H7 (cell line): ENCODE results near the gene DUSP2. TPM values are rescaled to one million over a fixed set of nuclear protein-coding genes. Genes with fewer than 3 reads are reported as not detected.
A peak's percentile ranks its signal among the peaks of the same experiment; 100 is the strongest.

Experiments
- DNase-seq: peaks from one replicate; pipeline ENCODE4 v3.0.0; 2012
- H3K27me3 ChIP-seq: 2 replicates; pipeline ENCODE4 v1.6.0; 2011; ENCODE audit warnings: mild to moderate bottlenecking, low read length; ENCODE audit not compliant: control insufficient read depth, insufficient read depth
- H3K36me3 ChIP-seq: replicated peaks from 2 replicates; pipeline ENCODE4 v1.5.1; 2011; ENCODE audit warnings: low read length; ENCODE audit not compliant: control insufficient read depth, insufficient read depth
- H3K4me3 ChIP-seq: 2 replicates; pipeline ENCODE4 v1.5.1; 2011; ENCODE audit warnings: low read depth, mild to moderate bottlenecking, control low read depth, low read length, moderate library complexity; ENCODE audit not compliant: insufficient read depth
- total RNA-seq: library from RNA; depleted of rRNA; stranded (reverse); fragments of >200 nt; shearing (Covaris generic); gene quantifications from 2 replicates; pipeline ENCODE4 v1.2.3, GENCODE V29; 2014

DUSP2 gene
- total RNA-seq, 1 experiment from 2014 or later = 3.6 TPM

GRCh38 chr2:96120091-96120720 is 25.0 kb downstream of the DUSP2 start:
- H3K36me3 ChIP-seq = no peaks in the 10 kb centered on the region
- H3K27me3 ChIP-seq = peaks cover 26% of the 10 kb centered on the region
- no peak overlapping the region for H3K4me3 ChIP-seq
- DNase-seq = no peak

DNA sequence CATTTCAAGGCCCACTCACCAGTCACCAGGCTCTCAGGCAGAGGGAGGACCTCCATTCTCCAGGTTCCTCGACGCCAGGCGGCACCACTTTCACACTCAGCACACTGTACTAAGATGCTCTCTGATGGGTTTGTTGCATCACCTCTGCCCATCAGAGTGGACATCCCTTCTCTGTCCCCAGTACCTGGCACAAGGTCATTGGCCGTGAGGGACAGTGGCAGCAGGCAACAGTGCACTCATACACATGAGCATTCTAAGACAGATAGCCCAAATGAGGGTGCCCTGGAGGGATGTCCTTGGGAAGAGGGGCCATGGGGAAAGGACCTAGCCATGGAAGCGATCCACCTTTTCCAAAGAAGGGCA is 25.9 kb downstream of the DUSP2 start:
- Histone ChIP-seq H3K4me3 (no peak overlapping the region), H3K36me3 (no peaks in the 10 kb centered on the region), H3K27me3 (peaks cover 31% of the 10 kb centered on the region)
- DNase-seq = no peak

GRCh38 chr2:96118698-96119388 is 26.4 kb downstream of the DUSP2 start:
- Histone ChIP-seq H3K4me3 (no peak overlapping the region), H3K27me3 (peaks cover 33% of the 10 kb centered on the region), H3K36me3 (no peaks in the 10 kb centered on the region)
- no peak for DNase-seq

GRCh38 chr2:96117701-96118588 is 27.3 kb downstream of the DUSP2 start:
- DNase-seq = peak; percentile 84
- Histone ChIP-seq H3K27me3 (peaks cover 33% of the 10 kb centered on the region), H3K36me3 (no peaks in the 10 kb centered on the region), H3K4me3 (no peak overlapping the region)

- peak; percentile 98 for DNase-seq
- H3K4me3 ChIP-seq = peak overlapping the region; percentile 61
- peaks cover 33% of the 10 kb centered on the region for H3K27me3 ChIP-seq
- H3K36me3 ChIP-seq = no peaks in the 10 kb centered on the region
Observed at GRCh38 chr2:96116879-96117533, 28.2 kb downstream of the DUSP2 start.

GRCh38 chr2:96116424-96116878 is 28.8 kb downstream of the DUSP2 start, which contains the start of gene ADRA2B:
ADRA2B (minus strand) TSS chr2:96116571; CDS start chr2:96116149, 422 bp downstream.
- peak within 1 kb of the TSS; percentile 61 for H3K4me3 ChIP-seq
- peaks cover 31% of the 10 kb centered on the region for H3K27me3 ChIP-seq
- peak; percentile 99 for DNase-seq
- no peaks in the 10 kb centered on the region for H3K36me3 ChIP-seq

GRCh38 chr2:96115631-96116423 is 29.4 kb downstream of the DUSP2 start:
- no peaks in the 10 kb centered on the region for H3K36me3 ChIP-seq
- peak overlapping the region; percentile 61 for H3K4me3 ChIP-seq
- peaks cover 31% of the 10 kb centered on the region for H3K27me3 ChIP-seq
- no peak for DNase-seq

DNA sequence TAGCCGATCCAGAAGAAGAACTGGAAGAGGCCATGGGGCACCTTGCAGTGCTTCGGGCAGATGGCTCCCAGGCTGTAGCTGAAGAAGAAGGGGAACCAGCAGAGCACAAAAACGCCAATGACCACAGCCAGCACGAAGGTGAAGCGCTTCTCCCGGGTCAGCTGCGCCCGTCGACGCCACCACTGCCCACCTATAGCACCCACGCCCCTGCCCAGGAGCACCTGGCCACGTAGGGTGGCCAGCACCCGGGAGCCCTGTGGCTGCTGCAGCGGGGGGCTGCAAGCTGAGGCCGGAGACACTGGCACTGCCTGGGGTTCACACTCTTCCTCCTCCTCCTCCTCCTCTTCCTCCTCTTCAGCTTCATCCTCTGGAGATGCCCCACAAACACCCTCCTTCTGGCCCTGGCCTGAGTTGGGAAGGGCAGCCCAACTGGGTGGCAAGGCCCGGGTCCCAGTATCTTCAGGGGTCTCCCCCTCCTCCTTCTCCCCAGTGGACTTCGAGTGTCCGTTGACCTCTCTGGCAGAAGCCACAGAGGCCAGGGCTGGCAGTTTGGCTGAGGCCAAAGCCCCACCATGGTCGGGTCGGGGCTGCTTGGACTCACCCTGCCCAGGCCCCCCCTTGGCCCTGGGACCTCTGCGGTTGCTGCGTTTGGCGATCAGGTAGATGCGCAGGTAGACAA is 30.2 kb downstream of the DUSP2 start:
- H3K4me3 ChIP-seq = no peak overlapping the region
- no peaks in the 10 kb centered on the region for H3K36me3 ChIP-seq
- H3K27me3 ChIP-seq = peaks cover 31% of the 10 kb centered on the region
- DNase-seq = no peak

GRCh38 chr2:96114546-96114902 is 30.7 kb downstream of the DUSP2 start:
- Histone ChIP-seq H3K27me3 (peaks cover 31% of the 10 kb centered on the region), H3K36me3 (no peaks in the 10 kb centered on the region), H3K4me3 (no peak overlapping the region)
- no peak for DNase-seq

DNA sequence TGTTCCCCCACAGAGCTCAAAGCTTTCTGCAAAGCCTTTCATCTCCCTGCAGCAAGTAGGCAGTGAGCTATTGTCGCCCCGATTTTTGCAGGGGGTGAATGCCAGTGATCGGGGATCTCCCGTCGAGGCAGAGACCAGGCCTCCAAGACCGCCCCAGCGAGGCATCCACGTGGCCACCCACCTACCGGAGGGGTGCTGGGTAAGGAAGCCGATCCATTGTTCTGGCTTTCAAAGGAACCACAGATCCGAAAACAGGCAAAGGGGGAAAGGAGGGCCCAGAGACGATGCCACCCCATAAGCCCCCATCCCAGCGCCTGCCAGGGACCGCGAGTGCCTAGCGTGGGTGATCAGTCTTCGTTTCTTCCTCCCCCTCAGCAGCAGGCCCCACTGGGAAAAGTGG is 31.3 kb downstream of the DUSP2 start:
- Histone ChIP-seq H3K36me3 (no peaks in the 10 kb centered on the region), H3K4me3 (no peak overlapping the region), H3K27me3 (peaks cover 31% of the 10 kb centered on the region)
- DNase-seq = no peak

- H3K36me3 ChIP-seq = no peaks in the 10 kb centered on the region
- peak; percentile 87 for DNase-seq
- H3K4me3 ChIP-seq = no peak overlapping the region
- peaks cover 29% of the 10 kb centered on the region for H3K27me3 ChIP-seq
Observed at GRCh38 chr2:96113367-96113677, 31.9 kb downstream of the DUSP2 start.

GRCh38 chr2:96112501-96113366 is 32.5 kb downstream of the DUSP2 start:
- no peak for DNase-seq

More at GRCh38 chr2:96112501-96113366, 32.5 kb downstream of the DUSP2 start:
- H3K27me3 ChIP-seq = peaks cover 23% of the 10 kb centered on the region
- H3K4me3 ChIP-seq = no peak overlapping the region
- H3K36me3 ChIP-seq = no peaks in the 10 kb centered on the region
